ENCODE measurements around the gene OPHN1.
"Not testable (repeated sequence)": the region's sequence is repeated elsewhere in the genome, so short reads cannot be mapped to it uniquely, and the experiment has no call there.

Gene OPHN1

DNA sequence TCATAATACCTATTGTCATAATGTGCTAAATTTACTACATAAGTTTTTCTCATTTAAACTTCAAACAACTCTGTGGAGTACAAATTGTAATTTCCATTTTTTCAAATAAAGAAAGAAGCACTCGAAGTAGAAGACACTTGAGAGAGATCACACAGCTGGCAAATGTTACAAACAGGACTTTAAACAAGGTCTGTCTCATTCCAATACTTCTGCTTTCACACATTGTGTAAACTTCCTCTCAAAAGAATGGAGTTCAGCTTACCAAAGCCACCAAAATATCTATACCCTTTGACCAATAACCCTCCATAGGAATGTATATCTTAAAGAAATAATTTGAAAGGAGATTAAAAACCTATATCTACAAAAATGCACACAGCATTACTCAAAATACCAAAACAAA is 88.3 kb downstream of the OPHN1 start:
- peak; percentile 12 to 16 for DNase-seq

DNA sequence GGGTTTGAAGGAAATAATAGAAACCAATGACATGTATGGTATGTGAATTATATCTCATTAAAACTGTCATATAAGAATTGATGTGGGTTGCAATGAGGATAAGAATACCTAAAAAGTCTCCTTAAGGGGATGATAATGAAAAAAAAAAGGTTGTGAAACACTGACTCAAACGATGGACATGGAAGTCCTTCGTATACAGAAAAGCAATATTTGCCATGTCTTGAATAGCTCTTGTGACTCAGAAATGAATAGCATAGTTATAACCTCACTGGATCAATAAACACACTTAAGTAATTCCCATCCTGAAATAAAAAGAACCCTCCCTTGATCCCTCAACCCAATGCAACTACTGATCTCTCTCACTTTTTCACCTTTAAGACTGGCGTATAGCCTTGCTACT is 89.7 kb downstream of the OPHN1 start:
- DNase-seq, result no peak

DNA sequence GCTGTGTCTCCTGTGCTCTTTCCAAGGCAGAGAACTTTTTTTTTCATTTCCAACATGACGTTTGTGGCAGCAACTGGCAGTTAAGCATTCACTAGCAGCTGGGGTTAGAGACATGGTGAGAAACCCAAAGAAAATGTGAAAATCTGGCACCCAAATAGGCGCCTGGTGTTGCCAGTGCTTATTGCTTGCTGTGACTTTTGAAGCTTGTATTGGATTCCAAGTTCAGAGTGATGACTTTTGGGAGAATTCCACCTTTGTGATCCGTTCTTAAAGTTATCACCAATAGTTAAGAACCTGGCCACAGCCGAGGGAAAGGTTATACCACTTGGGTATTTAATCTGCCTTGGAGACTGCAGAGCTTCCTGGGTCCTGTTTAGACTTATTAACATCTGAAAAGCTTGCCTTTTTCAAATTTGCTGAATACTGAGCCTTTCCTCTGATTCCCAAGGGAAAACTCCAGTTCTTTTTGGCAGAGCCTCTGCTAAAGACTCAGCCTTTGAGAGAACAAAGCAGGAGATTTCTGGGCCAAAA is 101.0 kb downstream of the OPHN1 start:
- DNase-seq, result no peak

DNA sequence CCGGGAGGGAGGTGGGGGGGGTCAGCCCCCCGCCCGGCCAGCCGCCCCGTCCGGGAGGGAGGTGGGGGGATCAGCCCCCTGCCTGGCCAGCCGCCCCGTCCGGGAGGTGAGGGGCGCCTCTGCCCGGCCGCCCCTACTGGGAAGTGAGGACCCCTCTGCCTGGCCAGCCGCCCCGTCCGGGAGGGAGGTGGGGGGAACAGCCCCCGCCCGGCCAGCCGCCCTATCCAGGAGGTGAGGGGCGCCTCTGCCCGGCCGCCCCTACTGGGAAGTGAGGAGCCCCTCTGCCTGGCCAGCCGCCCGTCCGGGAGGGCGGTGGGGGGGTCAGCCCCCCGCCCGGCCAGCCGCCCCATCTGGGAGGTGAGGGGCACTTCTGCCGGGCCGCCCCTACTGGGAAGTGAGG is 106.5 kb downstream of the OPHN1 start:
- not testable (repeated sequence) for DNase-seq

DNA sequence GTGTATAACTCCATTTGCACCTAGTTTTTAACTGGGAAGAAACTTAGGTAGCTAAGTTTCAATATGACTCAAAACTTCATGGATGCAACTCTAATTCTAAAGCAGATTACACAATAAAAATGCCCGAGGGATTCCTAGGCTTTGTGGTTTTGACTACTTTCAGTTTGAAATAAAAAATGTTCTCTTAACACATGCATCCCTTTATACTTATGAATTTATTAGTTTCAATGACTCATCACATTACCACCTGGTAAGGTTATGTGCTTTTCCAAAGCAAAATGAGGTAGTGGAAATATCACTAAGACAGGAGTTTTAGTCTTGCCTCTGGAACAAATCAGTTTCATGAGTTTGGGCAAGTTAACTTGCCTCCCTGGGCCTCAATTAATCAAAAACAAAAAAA is 125.5 kb downstream of the OPHN1 start:
- no peak for DNase-seq

DNA sequence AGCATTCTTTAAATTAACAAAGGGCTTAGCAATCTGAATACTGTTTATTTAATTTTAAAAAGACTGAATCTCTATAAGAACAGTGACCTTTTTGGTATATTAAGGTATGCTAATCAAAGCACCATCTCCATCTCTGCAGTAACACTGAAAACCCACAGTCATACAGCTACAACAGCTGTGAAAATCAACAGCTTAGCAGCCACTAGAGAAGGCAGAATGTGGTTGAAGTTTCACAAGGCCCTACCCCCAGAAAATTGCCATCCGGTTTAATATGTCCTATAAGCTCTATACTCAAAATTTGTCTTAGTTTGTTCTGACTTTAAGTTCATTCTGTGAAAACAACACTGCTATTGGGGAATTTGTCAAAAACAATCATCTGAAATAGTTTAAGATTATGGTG is 128.7 kb downstream of the OPHN1 start:
- DNase-seq, result no peak

DNA sequence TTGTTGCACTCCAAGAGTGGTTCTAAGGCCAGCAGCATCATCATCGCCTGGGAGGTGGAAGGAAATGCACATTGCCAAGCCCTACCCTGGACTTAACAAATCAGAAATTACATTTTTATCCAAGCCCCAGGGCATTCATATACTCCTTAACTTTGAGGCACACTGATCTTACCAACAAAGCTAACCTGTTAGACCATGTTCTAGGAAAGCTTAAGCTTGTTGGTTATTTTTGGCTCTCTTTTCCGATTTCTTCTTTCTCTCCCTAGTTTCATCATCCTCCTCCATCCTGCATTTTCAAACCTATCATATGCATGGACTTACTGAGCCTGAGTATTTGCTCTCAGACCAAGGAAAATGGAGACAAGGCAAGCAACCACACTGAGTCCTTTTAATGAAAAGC is 133.4 kb downstream of the OPHN1 start:
- DNase-seq, result no peak

DNA sequence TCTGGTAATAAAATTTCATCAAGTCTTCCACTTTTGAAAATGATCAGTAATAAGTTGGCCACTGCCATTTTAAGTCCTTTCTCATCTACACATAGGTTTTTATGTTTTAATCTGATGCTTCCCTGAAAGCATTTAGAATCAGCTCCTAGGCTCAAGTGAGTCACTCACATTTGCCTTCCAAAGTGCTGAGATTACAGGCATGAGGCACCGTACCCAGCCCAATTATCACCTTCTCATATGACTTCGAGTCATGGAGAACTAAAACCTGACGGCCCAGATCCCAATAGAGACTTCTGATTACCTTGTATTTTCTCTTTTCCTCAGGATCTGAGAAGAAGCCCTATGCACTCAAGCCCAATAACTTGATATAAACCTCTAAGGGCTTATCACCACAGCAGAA is 140.8 kb downstream of the OPHN1 start:
- no peak for DNase-seq

DNA sequence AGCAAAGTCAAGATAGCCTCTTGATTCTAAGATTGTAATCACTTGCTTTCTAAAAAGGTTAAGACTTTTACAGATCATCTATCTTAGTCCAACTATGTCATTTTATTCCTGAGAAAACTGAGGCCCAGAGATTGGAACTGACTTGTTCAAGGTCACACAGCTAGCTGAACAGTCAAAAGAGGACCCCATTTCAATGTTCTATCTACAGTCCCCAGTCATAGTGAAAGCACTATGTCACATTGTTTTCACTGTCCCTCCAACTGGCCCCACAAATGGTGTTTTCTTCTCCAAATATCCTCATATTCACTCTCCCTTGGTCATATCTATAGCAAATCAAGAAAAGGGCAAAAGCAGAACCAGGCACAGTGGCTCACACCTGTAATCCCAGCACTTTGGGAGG is 145.2 kb downstream of the OPHN1 start:
- DNase-seq, result no peak

DNA sequence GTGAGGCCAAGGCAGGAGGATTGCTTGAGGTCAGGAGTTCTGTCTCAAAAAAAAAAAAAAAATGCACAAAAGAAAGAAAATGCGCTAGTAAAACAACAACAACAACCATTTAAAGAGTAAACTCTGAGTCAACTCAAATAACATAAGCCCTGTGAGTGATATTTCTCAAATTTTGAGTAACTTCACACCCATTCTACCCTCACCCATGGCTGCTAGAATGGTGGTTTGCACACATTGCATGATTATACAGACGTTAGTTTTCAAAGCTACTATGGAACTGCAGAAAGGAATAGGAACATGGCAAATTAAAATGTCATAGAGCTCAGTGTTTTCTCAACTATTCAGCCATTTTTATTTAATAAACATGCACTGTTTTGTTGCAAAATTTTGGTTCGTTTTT is 145.9 kb downstream of the OPHN1 start:
- no peak for DNase-seq

DNA sequence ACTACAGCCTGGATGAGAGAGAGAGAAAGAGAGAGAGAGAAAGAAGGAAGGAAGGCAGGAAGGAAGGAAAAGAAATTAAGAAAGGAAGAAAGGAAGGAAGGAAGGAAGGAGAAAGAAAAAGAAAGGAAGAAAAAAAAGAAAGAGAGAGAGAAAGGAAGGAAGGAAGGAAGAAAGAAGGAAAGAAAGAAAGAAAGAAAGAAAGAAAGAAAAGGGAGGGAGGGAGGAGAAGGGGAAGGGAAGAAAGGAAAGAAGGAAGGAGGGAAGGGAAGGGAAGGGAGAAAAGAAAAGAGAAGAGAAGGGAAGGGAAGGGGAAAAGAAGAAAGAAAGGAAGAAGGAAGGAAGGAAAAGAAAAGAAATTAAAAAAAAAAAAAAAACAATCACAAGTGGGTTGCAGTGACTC is 146.3 kb downstream of the OPHN1 start:
- no peak for DNase-seq

DNA sequence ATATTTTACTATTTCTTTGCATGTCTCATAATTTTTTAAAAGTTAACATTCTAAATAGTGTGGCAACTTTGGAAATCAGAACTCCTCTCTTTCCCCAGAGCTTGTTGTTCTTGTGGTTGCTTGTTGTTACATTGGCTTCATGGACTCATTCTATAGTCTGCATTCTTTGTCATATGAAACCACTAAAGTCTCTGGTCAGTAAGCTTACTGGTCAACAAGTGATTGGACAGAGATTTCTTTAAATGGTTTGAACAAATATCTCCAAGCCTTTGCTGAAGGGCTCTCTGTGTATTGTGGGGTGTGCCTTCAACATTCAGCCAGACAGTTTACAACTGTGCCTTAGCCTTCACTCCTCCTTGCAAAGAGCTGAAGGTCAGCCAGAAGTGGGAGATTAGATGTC is 147.2 kb downstream of the OPHN1 start:
- no peak for DNase-seq

DNA sequence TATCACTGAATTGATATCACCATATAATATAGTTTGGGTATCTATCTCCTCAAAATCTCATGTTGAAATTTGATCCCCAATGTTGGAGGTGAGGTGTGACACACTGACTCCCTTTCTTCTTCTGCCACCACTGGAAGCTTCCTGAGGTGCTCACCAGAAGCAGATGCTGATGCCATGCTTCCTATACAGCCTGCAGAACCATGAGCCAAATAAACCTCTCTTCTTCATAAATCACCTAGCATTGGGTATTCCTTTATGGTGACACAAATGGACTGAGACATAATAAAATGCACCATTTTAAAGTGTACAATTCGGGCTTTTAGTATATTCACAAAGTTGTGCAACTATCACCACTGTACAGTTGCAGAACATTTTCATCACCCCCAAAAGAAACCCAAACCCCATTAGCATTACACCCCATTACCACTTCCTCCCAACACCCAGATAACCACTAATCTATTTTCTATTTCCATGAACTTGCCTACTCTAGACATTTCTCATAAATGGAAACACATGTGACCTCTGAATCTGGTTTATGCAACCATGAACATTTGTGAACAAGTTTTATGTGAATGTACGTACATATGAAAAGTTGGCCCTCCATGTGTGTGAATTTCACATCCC is 148.9 kb downstream of the OPHN1 start:
- no peak for DNase-seq

DNA sequence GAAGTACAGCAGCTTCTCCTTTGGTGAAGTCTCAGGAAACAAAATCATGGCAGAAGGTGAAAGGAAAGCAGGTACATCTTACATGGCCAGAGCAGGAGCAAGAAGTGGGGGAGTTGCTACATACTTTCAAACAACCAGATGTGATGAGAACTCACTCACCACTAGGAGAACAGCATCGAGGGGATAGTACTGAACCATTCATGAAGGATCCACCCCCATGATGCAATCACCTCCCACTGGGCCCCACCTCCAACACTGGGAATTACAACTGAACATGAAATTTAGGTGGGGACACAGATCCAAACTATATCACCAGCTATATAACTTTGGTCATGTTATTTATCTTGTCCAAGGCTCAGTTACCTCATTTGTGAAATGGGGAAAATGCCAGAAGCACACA is 159.4 kb downstream of the OPHN1 start:
- DNase-seq, result no peak

DNA sequence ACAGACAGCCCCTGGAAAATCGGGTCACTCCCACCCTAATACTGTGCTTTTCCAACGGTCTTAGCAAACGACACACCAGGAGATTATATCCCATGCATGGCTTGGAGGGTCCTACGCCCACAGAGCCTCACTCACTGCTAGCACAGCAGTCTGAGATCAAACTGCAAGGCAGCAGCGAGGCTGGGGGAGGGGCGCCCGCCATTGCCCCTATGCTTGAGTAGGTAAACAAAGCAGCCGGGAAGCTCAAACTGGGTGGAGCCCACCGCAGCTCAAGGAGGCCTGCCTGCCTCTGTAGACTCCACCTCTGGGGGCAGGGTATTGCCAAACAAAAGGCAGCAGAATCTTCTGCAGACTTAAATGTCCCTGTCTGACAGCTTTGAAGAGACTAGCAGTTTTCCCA is 168.5 kb downstream of the OPHN1 start:
- not testable (repeated sequence) for DNase-seq

DNA sequence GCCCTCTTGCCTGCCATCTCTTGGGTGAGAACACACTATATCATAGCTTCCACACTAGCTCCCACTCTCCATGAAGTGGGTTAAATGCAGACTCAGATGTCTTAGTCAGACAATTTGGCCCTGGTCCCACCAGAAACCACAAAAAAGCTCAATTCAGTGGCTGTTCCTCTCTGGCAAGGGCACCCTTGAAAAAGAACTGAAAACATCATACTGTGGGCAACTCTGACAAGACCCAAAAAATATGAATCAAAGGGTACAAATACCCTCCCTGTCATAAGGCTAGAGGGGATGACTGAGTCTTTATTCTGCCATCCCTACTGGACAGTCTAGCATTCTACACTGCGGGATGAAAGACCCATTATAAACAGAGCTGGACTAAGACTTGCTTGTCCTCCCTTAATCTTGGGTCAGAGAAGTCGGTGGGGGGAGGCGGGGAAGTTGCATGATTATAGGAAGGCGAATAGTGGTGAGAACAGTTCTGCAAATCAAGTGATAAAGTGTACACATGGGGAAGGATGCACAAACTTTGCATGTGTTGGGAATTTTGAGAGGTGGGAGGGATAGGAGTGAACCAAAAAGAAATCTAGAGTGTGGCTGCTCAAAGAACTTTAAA is 172.1 kb downstream of the OPHN1 start:
- DNase-seq, result peak; percentile 8 to 16

DNA sequence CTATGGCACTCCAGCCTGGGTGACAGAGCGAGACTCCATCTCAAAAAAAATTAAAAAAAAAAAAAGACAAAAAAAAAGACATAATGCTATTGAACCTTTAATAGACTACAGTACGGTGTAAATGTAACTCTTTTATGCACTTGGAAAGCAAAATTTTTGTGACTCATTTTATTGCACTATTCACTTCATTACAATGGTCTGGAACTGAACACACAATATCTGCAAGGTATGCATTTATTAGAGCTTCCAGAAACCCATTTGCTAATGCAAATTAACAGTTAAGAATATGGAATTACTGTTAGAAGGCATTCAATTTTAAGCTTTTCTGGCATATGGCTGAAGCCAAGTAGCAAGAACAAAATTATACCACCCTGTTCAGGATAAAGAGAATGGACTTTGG is 176.3 kb downstream of the OPHN1 start:
- DNase-seq, result no peak

DNA sequence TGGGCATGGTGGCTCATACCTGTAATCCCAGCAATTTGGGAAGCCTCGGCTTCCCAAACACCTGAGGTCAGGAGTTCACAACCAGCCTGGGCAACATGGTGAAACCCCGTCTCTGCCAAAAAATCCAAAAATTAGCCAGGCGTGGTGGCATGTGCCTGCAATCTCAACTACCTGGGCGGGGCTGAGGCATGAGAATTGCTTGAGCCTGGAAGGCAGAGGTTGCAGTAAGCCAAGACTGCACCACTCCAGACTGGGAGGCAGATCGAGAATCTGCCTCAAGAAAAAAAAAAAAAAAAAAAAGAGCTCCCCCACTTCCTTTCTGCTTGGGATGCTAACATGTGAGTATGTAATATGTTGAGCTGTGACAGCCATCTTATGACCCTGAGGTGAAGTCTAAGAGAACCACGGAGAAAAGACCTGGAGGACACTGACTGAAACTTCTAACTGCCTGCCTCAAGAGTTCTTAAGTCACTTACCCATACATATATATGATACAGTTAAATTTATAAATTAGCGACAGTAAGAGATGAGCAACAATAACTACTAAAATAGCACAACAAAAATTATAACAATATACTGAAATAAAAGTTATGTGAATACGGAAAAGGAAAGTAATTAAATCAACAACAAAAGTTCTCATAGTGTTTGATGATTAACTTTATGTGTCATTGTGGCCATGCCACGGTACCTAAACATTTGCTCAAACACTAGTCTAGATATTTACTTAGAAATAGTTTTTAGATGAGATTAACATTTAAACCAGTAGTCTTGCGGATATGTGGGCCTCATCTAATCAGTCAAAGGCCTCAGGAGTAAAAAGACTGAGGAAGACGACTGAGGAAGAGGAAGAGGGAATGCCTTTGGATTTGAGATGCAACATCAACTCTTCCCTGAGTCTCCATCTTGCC is 178.3 kb downstream of the OPHN1 start:
- DNase-seq, result no peak

DNA sequence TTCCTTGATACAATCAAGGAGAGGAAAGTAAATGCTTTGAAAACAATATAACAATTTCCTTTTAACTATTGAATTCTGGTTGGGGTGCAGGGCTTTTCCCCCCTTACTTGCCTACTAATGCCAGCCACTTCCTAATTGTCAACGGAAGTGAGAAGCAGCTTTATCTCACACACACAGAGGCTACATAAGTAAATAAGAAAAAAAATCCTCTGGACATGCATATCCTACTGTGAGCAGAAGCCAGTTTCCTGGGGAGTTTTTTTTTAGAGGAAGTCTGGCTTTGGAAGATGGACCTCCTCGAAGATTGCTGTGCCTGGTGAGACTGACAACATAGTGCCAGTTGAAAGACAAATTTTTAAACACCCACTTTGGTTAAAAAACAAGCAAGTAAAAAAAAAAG is 180.6 kb downstream of the OPHN1 start:
- no peak for DNase-seq

DNA sequence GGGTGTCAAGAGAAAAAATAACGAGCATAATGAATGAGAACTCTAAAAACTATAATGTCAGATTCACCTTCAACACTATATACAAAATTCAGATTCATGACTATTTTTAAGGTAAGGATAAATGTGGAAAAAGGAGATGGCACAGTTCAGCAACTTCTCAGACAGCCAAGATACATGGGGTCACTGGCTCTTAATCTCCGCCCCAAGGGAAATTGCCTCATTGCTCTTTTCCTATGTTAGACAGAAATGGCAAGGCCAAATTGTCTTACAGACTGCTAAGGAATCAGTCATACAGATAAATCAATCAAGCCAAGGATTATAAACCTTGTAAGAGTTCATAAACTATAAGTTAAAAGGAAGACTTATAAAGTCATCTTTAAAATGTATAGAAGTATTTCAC is 183.4 kb downstream of the OPHN1 start:
- DNase-seq, result no peak

DNA sequence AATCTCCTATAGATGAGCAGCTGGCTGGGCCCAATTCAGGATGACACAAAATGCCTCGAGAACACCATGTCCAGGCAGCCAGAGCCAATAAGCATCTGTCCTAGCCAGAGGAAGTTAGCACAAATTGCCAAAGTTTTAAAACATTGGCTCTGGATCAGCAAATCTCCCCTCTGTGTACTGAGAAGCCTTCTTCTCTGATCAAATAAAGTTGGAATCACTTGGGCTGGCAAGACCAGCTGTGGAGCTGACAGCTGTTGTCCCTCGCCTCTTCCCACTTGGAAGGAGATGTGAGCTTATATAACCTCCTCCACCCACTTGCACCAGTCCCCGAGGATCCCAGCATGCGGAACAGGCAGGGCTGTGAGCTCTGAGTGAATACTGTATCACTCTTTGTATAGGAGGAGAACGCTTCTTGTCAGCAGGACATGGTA is 183.9 kb downstream of the OPHN1 start:
- DNase-seq, result no peak

DNA sequence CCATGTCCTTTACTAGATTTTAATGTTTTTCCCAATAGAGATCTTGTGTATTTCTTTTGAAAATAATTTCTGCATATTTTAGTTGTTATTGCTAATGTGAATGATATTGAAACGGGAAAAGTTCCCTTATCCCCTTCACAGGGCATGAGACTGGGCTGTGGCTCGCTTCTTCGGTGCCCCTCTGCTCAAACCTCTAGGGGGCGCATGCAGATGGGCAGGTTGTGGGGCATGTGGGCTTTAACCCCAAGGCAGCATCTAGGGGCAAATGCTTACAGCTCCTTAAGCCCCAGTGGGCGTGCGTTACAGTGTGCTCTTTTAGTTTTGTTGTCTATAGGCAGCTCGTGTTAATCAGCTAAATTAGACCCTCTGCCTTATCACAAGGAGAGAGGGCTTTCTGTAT is 194.7 kb downstream of the OPHN1 start:
- DNase-seq, result peak; percentile 8 to 26

DNA sequence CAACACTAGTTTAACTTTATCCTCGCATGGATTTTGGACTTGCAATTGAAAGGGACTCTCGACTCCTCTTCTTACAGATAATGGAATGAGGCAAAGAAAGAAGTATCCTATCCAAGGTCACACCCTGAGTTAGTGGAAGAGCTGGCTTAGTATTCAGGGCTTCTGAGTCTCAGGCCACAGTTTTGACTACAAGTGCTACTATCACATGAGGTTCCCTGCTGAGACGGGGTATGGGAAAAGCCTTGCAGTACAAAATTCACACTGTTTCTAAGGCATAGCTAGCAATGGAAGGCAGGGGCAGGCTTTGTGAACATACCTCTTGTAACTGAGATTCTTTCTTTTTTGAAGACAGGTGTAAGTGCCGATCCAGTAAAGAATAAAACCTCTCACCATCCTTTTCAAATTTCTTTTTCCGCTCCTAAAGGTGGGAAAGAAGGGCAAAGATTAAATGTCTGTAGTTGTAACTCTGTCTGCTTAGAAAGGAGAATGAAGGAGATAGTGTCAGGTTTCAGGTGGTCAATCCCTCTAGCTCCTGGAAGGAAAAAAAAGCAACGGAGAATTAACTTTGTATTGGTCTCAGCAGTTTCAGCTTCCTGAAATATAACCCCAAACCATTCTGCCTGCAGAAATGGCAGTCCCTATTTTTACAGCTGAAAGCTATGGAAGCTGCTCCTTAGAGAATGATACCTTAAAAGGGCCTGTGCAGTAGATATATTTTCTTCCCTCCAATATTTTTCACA is 199.0 kb downstream of the OPHN1 start:
- no peak for DNase-seq
